ENCODE measurements around the gene CMYA5. TPM values are rescaled to one million over a fixed set of nuclear protein-coding genes. Genes with fewer than 3 reads are reported as not detected.
"Not testable (repeated sequence)": the region's sequence is repeated elsewhere in the genome, so short reads cannot be mapped to it uniquely, and the experiment has no call there.

Gene CMYA5
- total RNA-seq, 1 experiment from 2014 or later: 0.22 TPM

GRCh38 chr5:79682102-79682501 is 7.5 kb upstream of the CMYA5 start:
- H4K20me1 ChIP-seq (ENCODE audit: insufficient read depth); H3K9me3 ChIP-seq (ENCODE audit: control insufficient read depth in 1 of 2, insufficient read depth in 1 of 2, low read depth in 1 of 2, low read length in 2 of 2); POLR2A ChIA-PET; DNase-seq (ENCODE audit: low read depth, low spot score); H3K9me2 ChIP-seq (ENCODE audit: insufficient read depth); H3K4me3 ChIP-seq (replicated peaks in 1 of 2; ENCODE audit: low read depth in 1 of 2, low read length in 2 of 2); RAD21 ChIA-PET (ENCODE audit: low non-redundant PET in 1 of 2, low total read pairs in 2 of 2, uncharacterized antibody in 2 of 2, unreplicated experiment in 2 of 2); intact Hi-C loops (cut with micrococcal nuclease); H3K9ac ChIP-seq (ENCODE audit: low read length); H3K79me2 ChIP-seq (ENCODE audit: insufficient read depth, low read length); ATAC-seq; H3K27ac ChIP-seq (ENCODE audit: low read depth, low read length); H3K4me1 ChIP-seq (ENCODE audit: control insufficient read depth in 1 of 2, insufficient read depth in 2 of 2, low read length in 2 of 2); H2AFZ ChIP-seq (ENCODE audit: low read depth, low read length, poor library complexity, severe bottlenecking); CTCF ChIA-PET; H3K27me3 ChIP-seq (ENCODE audit: insufficient read depth, low read length); BruUV-seq (replicated peaks); H3K4me2 ChIP-seq (ENCODE audit: low read length): not testable (repeated sequence)
- peaks cover 8 to 18% of the 10 kb centered on the region in 2 experiments; a peak in 3 of 4 replicates for H3K36me3 ChIP-seq (ENCODE audit: control insufficient read depth in 1 of 2, insufficient read depth in 2 of 2, low read length in 2 of 2)

- H3K9me2 ChIP-seq (ENCODE audit: insufficient read depth): no peaks in the 10 kb centered on the region
- no peak overlapping the region for H3K4me2 ChIP-seq (ENCODE audit: low read length)
- BruUV-seq (replicated peaks): no TSS peak
- TF ChIP-seq SP1 (IDR thresholded peaks at IDR 0.05; ENCODE audit: low read depth): no peak
- intact Hi-C loops (cut with micrococcal nuclease): no loop called here
- CTCF ChIA-PET: no interaction called here
- H3K9ac ChIP-seq (ENCODE audit: low read length): no peak overlapping the region
- no peaks in the 10 kb centered on the region for H3K27me3 ChIP-seq (ENCODE audit: insufficient read depth, low read length)
- POLR2A ChIA-PET: no interaction called here
- H3K4me1 ChIP-seq (ENCODE audit: control insufficient read depth in 1 of 2, insufficient read depth in 2 of 2, low read length in 2 of 2): no peaks in the 10 kb centered on the region
- peaks cover 8 to 18% of the 10 kb centered on the region in 2 experiments; a peak in 3 of 4 replicates for H3K36me3 ChIP-seq (ENCODE audit: control insufficient read depth in 1 of 2, insufficient read depth in 2 of 2, low read length in 2 of 2)
- no peaks in the 10 kb centered on the region for H4K20me1 ChIP-seq (ENCODE audit: insufficient read depth)
- no peak for ATAC-seq
- no peaks in the 10 kb centered on the region for H3K79me2 ChIP-seq (ENCODE audit: insufficient read depth, low read length)
- no peak overlapping the region for H2AFZ ChIP-seq (ENCODE audit: low read depth, low read length, poor library complexity, severe bottlenecking)
- DNase-seq (ENCODE audit: low read depth, low spot score): no peak
- no peaks in the 10 kb centered on the region for H3K9me3 ChIP-seq (ENCODE audit: control insufficient read depth in 1 of 2, insufficient read depth in 1 of 2, low read depth in 1 of 2, low read length in 2 of 2)
- H3K27ac ChIP-seq (ENCODE audit: low read depth, low read length): no peak overlapping the region
- RAD21 ChIA-PET (ENCODE audit: low non-redundant PET in 1 of 2, low total read pairs in 2 of 2, uncharacterized antibody in 2 of 2, unreplicated experiment in 2 of 2): no interaction called here
- H3K4me3 ChIP-seq (replicated peaks in 1 of 2; ENCODE audit: low read depth in 1 of 2, low read length in 2 of 2): no peak overlapping the region
Measured at GRCh38 chr5:79684782-79685181, 4.9 kb upstream of the CMYA5 start.

DNA sequence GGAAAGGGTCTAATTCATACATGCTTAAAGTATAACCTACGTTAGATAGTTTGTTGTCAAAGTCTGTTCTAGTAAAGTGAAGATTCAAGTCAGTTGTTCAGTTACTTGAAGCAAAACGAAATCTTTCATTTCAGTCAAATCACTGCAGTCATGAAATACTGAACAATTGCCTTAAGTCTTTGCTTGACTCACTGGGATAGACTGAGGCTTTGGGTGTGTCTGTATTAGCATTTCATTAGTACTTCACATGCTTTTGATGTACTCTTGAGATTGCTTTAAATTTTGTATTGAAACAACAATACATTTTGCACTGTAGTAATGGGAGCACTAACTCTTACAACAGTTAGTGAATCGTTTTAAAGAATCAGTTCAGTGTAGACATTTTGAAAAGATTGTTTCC is 4.0 kb upstream of the CMYA5 start:
- Histone ChIP-seq H3K36me3 (ENCODE audit: control insufficient read depth in 1 of 2, insufficient read depth in 2 of 2, low read length in 2 of 2) (peaks cover 8 to 18% of the 10 kb centered on the region in 2 experiments; a peak in 3 of 4 replicates), H2AFZ (ENCODE audit: low read depth, low read length, poor library complexity, severe bottlenecking) (no peak overlapping the region), H3K9ac (ENCODE audit: low read length) (no peak overlapping the region), H4K20me1 (ENCODE audit: insufficient read depth) (no peaks in the 10 kb centered on the region), H3K4me3 (replicated peaks in 1 of 2; ENCODE audit: low read depth in 1 of 2, low read length in 2 of 2) (no peak overlapping the region), H3K4me2 (ENCODE audit: low read length) (no peak overlapping the region), H3K9me3 (ENCODE audit: control insufficient read depth in 1 of 2, insufficient read depth in 1 of 2, low read depth in 1 of 2, low read length in 2 of 2) (no peaks in the 10 kb centered on the region), H3K79me2 (ENCODE audit: insufficient read depth, low read length) (no peaks in the 10 kb centered on the region), H3K27ac (ENCODE audit: low read depth, low read length) (no peak overlapping the region), H3K9me2 (ENCODE audit: insufficient read depth) (no peaks in the 10 kb centered on the region), H3K4me1 (ENCODE audit: control insufficient read depth in 1 of 2, insufficient read depth in 2 of 2, low read length in 2 of 2) (no peaks in the 10 kb centered on the region), H3K27me3 (ENCODE audit: insufficient read depth, low read length) (no peaks in the 10 kb centered on the region)
- intact Hi-C loops (cut with micrococcal nuclease): no loop called here
- ChIA-PET POLR2A (no interaction called here), CTCF (no interaction called here), RAD21 (ENCODE audit: low non-redundant PET in 1 of 2, low total read pairs in 2 of 2, uncharacterized antibody in 2 of 2, unreplicated experiment in 2 of 2) (no interaction called here)
- no peak for ATAC-seq
- no peak for DNase-seq (ENCODE audit: low read depth, low spot score)
- BruUV-seq (replicated peaks): no TSS peak
- TF ChIP-seq ZBTB33 (IDR thresholded peaks at IDR 0.05; ENCODE audit: extremely low read depth, insufficient replicate concordance, low read length) (no peak), SRF (IDR thresholded peaks at IDR 0.05; ENCODE audit: low read depth) (no peak), POLR2AphosphoS5 (IDR thresholded peaks at IDR 0.05; ENCODE audit: low read depth, low read length) (no peak), EZH2phosphoT487 (IDR thresholded peaks at IDR 0.05; ENCODE audit: borderline replicate concordance) (no peak), EGR1 (IDR thresholded peaks at IDR 0.05; ENCODE audit: low read depth) (no peak), ZFX (IDR thresholded peaks at IDR 0.05) (no peak), JUND (IDR thresholded peaks at IDR 0.05) (no peak), SP1 (IDR thresholded peaks at IDR 0.05; ENCODE audit: low read depth) (no peak), ELF1 (IDR thresholded peaks at IDR 0.05; ENCODE audit: borderline replicate concordance, low read depth) (no peak), EZH2 (IDR thresholded peaks at IDR 0.05) (no peak)
- TF ChIP-seq, protein P1, sequence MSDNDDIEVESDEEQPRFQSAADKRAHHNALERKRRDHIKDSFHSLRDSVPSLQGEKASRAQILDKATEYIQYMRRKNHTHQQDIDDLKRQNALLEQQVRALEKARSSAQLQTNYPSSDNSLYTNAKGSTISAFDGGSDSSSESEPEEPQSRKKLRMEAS (IDR thresholded peaks at IDR 0.05): no peak

Data from HCT116 (cell line).